DMS114 treated with DMSO at 0.1 percent for 48 hours (cell line): Measurements from ENCODE around the gene SORBS1.

Source experiments
- DNase-seq: peaks from one replicate; lab custom pipeline; 2025; ENCODE audit not compliant: unreplicated experiment; lab: John Stamatoyannopoulos, UW

The SORBS1 gene

GRCh38 chr10:95392681-95393164 lies 168.4 kb downstream of the SORBS1 start:
- DNase-seq = no peak

- no peak for DNase-seq
Measured at GRCh38 chr10:95392217-95392584, 169.0 kb downstream of the SORBS1 start.

- no peak for DNase-seq
Measured at GRCh38 chr10:95391581-95392216, 169.5 kb downstream of the SORBS1 start.

GRCh38 chr10:95391164-95391563 lies 170.0 kb downstream of the SORBS1 start:
- no peak for DNase-seq

GRCh38 chr10:95389982-95390381 lies 171.2 kb downstream of the SORBS1 start:
- no peak for DNase-seq

- no peak for DNase-seq
Measured at GRCh38 chr10:95389176-95389575, 172.0 kb downstream of the SORBS1 start.

GRCh38 chr10:95388539-95388938 lies 172.6 kb downstream of the SORBS1 start:
- no peak for DNase-seq

GRCh38 chr10:95388109-95388471 lies 173.1 kb downstream of the SORBS1 start:
- DNase-seq = no peak

- DNase-seq = no peak
Measured at GRCh38 chr10:95384011-95384704, 177.0 kb downstream of the SORBS1 start.

- DNase-seq = no peak
Measured at GRCh38 chr10:95382596-95382995, 178.6 kb downstream of the SORBS1 start.

GRCh38 chr10:95382174-95382573 lies 179.0 kb downstream of the SORBS1 start:
- no peak for DNase-seq

- no peak for DNase-seq
Measured at GRCh38 chr10:95377950-95378349, 183.2 kb downstream of the SORBS1 start.

GRCh38 chr10:95375418-95375817 lies 185.8 kb downstream of the SORBS1 start:
- DNase-seq = no peak

- peak; percentile 74 for DNase-seq
Measured at GRCh38 chr10:95374597-95375209, 186.5 kb downstream of the SORBS1 start.

- DNase-seq = no peak
Measured at GRCh38 chr10:95373660-95374059, 187.5 kb downstream of the SORBS1 start.

- DNase-seq = no peak
Measured at GRCh38 chr10:95364342-95364741, 196.8 kb downstream of the SORBS1 start.

- peak; percentile 70 for DNase-seq
Measured at GRCh38 chr10:95363303-95363912, 197.8 kb downstream of the SORBS1 start.

- DNase-seq = no peak
Measured at GRCh38 chr10:95360122-95360714, 201.0 kb downstream of the SORBS1 start.

GRCh38 chr10:95359466-95359865 lies 201.7 kb downstream of the SORBS1 start:
- no peak for DNase-seq

- no peak for DNase-seq
Measured at GRCh38 chr10:95356190-95356955, 204.8 kb downstream of the SORBS1 start.

- DNase-seq = no peak
Measured at GRCh38 chr10:95355301-95355700, 205.9 kb downstream of the SORBS1 start.
